Fibroblast of skin of right biceps (primary cell): ENCODE data around the gene LNP1.
A peak's percentile ranks its signal among the peaks of the same experiment; 100 is the strongest.

Source experiments
- DNase-seq: peaks from one replicate; pipeline ENCODE4 v3.0.0-alpha.2; 2013

The LNP1 gene

DNA sequence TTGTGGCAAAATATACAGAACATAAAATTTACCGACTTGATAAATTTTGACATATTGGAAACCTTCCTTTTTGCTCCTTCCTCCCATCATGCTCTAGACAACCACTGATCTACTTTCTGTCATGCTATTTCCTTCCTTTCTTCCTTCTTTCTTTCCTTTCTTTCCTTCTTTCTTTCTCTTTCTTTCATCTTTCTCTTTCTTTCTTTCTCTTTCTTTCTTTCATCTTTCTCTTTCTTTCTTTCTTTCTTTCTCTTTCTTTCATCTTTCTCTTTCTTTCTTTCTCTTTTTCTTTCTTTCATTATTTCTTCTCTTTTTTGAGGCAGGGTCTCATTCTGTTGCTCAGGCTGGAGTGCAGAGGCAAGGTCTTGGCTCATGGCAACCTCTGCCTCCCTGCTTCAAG lies 82.2 kb downstream of the LNP1 start:
- DNase-seq: no peak

DNA sequence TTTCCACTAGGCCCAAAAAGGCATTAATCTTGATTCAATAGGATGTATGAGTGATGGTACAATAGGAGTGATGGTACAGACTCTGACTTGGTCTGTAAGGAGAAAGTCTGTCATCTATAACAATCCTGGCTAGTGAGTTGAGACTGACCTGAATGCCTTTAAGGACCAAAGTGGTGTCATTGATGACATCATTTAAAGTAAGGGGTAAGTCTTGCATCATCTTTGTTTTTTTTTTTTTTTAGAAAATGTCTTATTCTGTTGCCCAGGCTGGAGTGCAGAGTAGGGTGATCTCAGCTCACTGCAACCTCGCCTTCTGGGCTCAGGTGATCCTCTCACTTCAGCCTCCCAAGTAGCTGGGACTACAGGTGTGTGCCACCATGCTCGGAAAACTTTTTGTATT lies 85.5 kb downstream of the LNP1 start:
- DNase-seq: no peak

DNA sequence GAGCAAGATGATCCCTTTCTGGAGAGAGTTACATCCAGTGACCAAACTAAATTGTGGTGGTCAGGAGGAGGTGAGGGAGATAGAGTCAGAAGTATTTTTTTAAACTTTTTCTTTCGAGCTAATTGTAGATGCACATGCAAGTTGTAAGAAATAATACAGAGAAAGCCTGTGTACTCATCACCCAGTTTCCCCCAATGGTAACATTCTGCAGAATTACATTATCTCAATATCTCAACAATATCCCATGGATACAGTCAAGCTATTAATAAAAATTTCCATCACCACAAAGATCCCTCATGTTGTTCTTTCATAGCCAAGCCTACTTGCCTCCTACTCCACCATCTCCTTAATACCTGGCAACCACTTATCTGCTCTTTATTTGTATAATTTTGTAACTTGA lies 87.8 kb downstream of the LNP1 start:
- no peak for DNase-seq

DNA sequence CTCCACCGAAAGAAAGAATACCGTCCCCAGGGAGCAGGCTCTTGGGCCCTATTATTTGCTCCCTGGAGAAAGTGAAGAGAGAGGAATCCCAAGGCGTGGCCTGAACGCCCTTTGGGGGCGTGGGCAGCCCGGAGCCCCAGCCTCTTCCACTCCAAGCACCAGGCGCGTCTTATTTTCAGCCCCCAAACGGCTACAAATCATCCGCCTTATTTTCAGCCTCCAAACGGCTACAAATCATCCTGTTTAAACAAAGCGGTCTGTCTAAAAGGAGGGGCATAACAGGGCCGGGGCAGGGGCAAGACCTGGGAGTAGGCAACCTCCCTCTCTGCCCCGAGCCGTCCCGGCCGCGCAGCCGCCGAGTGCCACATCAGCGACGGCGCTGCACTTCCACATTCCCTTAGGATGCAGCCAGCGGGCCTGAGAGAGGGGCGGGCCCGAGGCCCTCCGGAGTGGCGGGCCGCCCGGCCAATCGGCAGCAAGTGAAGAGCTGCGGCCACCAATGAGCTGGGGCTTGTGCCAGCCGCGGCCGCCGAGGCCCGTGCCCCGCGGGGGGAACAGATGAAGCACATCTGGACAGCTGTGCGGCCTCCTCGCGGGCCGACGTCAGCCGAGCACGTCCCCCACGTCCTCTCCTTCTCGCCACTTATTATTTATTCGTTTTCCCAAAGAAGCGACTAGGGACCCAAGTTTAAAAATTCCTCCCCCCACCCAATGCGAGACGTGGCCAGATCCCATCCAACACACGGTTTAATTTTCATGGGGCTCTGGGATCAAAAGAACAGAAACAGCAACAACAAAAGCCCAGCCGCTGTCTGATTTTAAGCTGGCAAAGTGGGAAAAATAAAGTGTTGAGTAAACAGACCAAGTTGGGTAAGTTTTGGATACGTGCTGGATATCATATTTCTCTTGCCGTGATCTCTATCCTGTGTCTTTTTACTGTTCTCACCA lies 91.0 kb downstream of the LNP1 start, which contains the start of gene TMEM45A:
Gene TMEM45A, plus strand, starts transcription at position 561 of the 948 bp plus-strand sequence. CDS start 62,593 bp downstream, outside the sequence.
- DNase-seq: peak; percentile 97

DNA sequence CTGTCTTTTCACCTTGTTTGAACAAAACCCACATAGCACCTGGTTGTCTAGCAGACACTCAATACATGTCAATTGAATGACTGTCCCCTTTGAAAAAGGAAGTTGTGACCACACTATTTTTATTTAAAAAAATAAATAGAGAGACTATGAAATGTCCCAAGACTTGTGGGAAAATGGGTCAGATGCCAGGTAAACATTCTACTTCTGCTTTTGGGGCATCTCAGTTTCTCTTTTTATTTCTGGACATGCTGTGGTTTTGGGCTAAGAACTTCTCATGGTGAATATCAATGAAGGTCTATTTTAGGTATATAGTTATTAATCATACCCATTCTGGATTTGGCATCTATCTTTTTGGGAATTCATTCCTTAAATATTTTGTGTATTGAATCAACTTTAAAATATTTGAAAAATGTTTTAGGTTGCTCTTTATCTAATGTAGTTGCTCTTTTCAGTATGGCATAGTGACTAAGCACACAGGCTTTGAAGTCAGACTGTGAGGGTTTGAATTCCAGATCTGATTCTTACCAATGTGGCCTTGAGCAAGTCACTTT lies 95.4 kb downstream of the LNP1 start:
- peak; percentile 91 for DNase-seq

DNA sequence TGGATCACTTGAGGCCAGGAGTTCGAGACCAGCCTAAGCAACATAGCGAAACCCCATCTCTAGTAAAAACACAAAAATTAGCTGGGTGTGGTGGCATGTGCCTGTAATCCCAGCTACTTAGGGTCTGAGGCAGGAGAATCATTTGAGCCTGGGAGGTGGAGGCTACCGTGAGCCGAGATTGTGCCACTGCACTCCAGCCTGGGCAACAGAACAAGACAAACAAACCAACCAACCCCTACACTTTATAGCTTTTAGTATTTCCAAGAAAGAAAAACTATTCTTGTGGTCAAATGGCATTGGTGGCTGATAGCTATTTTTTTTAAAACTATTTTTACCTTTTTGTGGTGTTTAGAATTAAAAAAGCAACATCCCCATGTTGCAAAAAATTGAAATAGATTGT lies 98.3 kb downstream of the LNP1 start:
- no peak for DNase-seq

DNA sequence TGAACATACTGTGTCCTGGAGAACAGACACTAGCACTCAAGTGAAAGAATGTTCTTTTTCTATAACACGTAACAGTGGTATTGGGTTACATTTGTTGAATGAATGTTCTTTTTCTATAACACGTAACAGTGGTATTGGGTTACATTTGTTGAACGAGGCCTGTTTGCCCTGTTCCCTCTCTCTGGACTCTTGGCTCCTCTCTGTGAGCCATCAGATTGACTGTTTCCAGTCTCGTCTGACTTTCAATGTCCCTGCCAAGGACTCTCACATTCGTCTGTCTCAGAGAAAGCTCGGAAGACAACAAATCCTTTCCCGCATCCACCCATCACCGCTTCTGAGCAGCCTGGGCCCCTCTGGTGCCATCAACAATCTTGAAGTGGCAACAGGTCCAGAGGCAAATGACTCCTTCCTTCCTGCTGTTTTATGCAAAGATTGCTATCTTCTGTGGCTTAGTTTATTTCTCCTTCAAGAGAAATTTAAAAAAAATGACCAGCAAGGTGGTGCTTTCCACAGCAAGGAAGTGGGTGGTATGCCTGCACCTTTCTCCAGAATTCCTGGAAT lies 99.1 kb downstream of the LNP1 start:
- DNase-seq: no peak

DNA sequence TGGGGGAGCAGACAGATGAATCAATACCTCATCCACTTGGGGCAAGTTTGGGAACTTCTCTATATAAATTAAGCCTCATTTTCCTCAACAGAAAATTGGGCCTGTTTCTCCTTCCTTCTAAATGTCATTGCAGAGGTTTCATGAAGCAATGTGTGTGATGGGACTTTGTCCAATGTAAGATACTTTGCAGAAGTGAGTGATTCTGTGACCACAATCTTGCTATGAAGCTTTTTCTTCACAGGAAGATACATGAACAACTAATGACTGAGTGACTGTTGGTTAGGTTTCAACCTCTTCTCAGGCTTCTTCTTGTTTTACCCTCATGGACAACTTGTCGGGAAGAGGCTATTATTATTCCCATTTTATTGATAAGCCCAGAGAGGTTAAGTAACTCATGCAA lies 102.1 kb downstream of the LNP1 start:
- DNase-seq: no peak
